HG03571 (cell line): ENCODE measurements around the gene CLMN.

ENCODE experiments used
- ATAC-seq: cut with Tn5 transposase; IDR thresholded peaks from one replicate; pipeline ENCODE4 v1.9.1; 2021; ENCODE audit not compliant: unreplicated experiment

The CLMN gene

GRCh38 chr14:95345032-95345431 lies 25.3 kb upstream of the CLMN start:
- ATAC-seq: no peak

GRCh38 chr14:95344536-95344935 lies 24.8 kb upstream of the CLMN start:
- ATAC-seq: no peak

GRCh38 chr14:95341564-95341963 lies 21.9 kb upstream of the CLMN start:
- ATAC-seq: no peak

- ATAC-seq: no peak
Observed at GRCh38 chr14:95341115-95341514, 21.4 kb upstream of the CLMN start.

GRCh38 chr14:95340201-95340697 lies 20.5 kb upstream of the CLMN start:
- no peak for ATAC-seq

GRCh38 chr14:95339301-95339865 lies 19.7 kb upstream of the CLMN start:
- no peak for ATAC-seq

- no peak for ATAC-seq
Observed at GRCh38 chr14:95338436-95338835, 18.7 kb upstream of the CLMN start.

GRCh38 chr14:95337041-95337595 lies 17.4 kb upstream of the CLMN start:
- no peak for ATAC-seq

- no peak for ATAC-seq
Observed at GRCh38 chr14:95336192-95336760, 16.6 kb upstream of the CLMN start.

- no peak for ATAC-seq
Observed at GRCh38 chr14:95335071-95335470, 15.4 kb upstream of the CLMN start.

GRCh38 chr14:95334044-95334443 lies 14.3 kb upstream of the CLMN start:
- ATAC-seq: no peak

GRCh38 chr14:95332641-95333040 lies 12.9 kb upstream of the CLMN start:
- ATAC-seq: no peak

- no peak for ATAC-seq
Observed at GRCh38 chr14:95331708-95332408, 12.2 kb upstream of the CLMN start.

GRCh38 chr14:95330591-95331370 lies 11.1 kb upstream of the CLMN start:
- no peak for ATAC-seq

- no peak for ATAC-seq
Observed at GRCh38 chr14:95329941-95330340, 10.2 kb upstream of the CLMN start.

GRCh38 chr14:95328729-95329503 lies 9.2 kb upstream of the CLMN start:
- no peak for ATAC-seq

- peak; percentile 97 for ATAC-seq
Observed at GRCh38 chr14:95327558-95328374, 8.1 kb upstream of the CLMN start.

- no peak for ATAC-seq
Observed at GRCh38 chr14:95326987-95327386, 7.3 kb upstream of the CLMN start.

GRCh38 chr14:95323917-95324316 lies 4.2 kb upstream of the CLMN start:
- ATAC-seq: no peak

GRCh38 chr14:95323361-95323760 lies 3.7 kb upstream of the CLMN start:
- no peak for ATAC-seq
